A673 (cell line): Measurements from ENCODE around the gene ANKS1B.

Experiments used
- EZH2 ChIP-seq: fragments of 200-600 bp; sonication (generic); IDR thresholded peaks from 2 replicates; pipeline ENCODE4 v1.6.1; 2017; ENCODE audit warnings: borderline replicate concordance, low read depth, mild to moderate bottlenecking, mixed read lengths, antibody characterized with exemption, low read length; ENCODE audit not compliant: poor library complexity, severe bottlenecking
- TF ChIP-seq, protein P1 (sequence below): fragments of 300-800, 200-600 bp; sonication (generic); conservative IDR thresholded peaks from 2 replicates; pipeline ENCODE4 v1.5.1; 2017; ENCODE audit warnings: low read depth, mild to moderate bottlenecking, antibody characterized with exemption, low read length, moderate library complexity, mixed read lengths

DNA sequence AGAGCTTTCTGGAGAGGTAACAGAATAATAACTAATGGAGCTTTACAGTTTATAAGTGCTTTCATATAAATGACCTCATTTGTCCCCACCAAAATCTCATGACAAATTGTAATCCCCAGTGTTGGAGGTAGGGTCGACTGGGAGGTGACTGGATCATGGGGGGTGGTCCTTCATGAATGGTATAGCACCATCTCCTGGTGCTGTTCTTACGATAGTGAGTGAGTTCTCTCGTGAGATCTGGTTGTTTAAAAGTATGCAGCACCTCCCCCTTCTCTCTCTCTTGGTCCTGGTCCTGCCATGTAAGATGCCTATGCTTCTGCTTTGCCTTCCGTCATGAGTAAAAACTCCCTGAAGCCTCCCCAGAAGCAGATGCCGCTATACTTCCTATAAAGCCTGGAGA, 760.5 kb downstream of the ANKS1B start:
- TF ChIP-seq, protein P1, sequence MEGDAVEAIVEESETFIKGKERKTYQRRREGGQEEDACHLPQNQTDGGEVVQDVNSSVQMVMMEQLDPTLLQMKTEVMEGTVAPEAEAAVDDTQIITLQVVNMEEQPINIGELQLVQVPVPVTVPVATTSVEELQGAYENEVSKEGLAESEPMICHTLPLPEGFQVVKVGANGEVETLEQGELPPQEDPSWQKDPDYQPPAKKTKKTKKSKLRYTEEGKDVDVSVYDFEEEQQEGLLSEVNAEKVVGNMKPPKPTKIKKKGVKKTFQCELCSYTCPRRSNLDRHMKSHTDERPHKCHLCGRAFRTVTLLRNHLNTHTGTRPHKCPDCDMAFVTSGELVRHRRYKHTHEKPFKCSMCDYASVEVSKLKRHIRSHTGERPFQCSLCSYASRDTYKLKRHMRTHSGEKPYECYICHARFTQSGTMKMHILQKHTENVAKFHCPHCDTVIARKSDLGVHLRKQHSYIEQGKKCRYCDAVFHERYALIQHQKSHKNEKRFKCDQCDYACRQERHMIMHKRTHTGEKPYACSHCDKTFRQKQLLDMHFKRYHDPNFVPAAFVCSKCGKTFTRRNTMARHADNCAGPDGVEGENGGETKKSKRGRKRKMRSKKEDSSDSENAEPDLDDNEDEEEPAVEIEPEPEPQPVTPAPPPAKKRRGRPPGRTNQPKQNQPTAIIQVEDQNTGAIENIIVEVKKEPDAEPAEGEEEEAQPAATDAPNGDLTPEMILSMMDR = no peak
- TF ChIP-seq EZH2 = no peak
